Measurements from ENCODE around the gene CD44.

Gene CD44

DNA sequence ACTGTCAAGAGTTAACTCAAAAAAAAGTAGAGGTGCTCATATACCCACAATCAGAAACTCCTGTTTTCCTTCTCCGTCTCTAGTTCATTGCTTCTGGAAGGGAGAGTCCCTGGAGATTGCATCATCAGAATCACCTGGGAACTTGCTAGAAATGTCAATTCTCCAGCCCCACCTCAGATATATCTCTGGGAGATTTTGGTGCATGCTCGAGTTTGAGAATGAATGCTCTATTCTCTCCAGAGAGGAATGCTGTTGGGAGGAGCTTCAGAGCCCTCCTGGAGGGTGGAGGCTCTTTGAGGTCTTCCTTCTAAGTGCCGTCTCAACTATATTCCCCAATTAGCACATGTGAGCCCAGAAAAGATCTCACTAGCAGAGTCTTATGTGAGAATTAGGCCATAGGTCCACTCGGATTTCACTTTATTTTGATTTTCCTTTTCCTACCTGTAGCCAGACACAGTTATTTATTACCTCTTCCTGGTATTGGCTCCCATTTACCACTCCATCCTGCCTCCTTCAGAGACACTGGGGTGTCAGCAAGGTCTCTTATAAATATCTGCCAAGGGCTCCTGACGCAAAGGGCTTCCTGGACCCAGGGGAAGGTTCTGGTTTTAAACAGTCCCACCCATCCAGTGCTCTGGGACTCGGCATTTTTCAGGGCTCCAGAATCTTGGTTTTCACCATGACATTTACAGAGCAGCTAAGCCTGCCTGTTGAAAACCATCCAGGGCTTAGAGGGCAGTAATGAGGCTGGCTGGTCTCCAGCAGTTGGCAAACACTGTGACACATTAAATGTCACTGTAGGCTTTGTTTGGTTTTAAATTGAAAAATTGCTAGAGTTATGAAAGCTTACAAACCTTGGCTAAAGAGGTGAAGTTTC, 136.2 kb downstream of the CD44 start:
- no peak overlapping the region for H3K27ac ChIP-seq (ENCODE audit: low read length)
- ATAC-seq (ENCODE audit: insufficient read depth, low read depth) (no peak), DNase-seq (no peak)
- TF ChIP-seq, protein P1, sequence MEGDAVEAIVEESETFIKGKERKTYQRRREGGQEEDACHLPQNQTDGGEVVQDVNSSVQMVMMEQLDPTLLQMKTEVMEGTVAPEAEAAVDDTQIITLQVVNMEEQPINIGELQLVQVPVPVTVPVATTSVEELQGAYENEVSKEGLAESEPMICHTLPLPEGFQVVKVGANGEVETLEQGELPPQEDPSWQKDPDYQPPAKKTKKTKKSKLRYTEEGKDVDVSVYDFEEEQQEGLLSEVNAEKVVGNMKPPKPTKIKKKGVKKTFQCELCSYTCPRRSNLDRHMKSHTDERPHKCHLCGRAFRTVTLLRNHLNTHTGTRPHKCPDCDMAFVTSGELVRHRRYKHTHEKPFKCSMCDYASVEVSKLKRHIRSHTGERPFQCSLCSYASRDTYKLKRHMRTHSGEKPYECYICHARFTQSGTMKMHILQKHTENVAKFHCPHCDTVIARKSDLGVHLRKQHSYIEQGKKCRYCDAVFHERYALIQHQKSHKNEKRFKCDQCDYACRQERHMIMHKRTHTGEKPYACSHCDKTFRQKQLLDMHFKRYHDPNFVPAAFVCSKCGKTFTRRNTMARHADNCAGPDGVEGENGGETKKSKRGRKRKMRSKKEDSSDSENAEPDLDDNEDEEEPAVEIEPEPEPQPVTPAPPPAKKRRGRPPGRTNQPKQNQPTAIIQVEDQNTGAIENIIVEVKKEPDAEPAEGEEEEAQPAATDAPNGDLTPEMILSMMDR (IDR thresholded peaks at IDR 0.05; ENCODE audit: borderline replicate concordance, extremely low read depth, low read length, poor library complexity, severe bottlenecking) = no peak
- no peak for TF ChIP-seq EZH2 (IDR thresholded peaks at IDR 0.05; ENCODE audit: borderline replicate concordance, low read depth, low read length, severe bottlenecking)
- H3K27me3 ChIP-seq (ENCODE audit: insufficient read depth, low read length, poor library complexity) = no peaks in the 10 kb centered on the region
- H3K4me3 ChIP-seq (ENCODE audit: low read depth in 1 of 2, low read length in 2 of 2) = no peak overlapping the region
- H3K4me1 ChIP-seq (ENCODE audit: insufficient read depth, low read length) = no peaks in the 10 kb centered on the region
- no peaks in the 10 kb centered on the region for H3K36me3 ChIP-seq (ENCODE audit: insufficient read depth, low read length)
- no peaks in the 10 kb centered on the region for H3K9me3 ChIP-seq (ENCODE audit: insufficient read depth, low read length, severe bottlenecking)
- H3K4me2 ChIP-seq (ENCODE audit: insufficient read depth, low read length) = no peak overlapping the region
- H2AFZ ChIP-seq (ENCODE audit: low read depth, low read length) = no peak overlapping the region
- H3K9ac ChIP-seq (ENCODE audit: low read depth, low read length) = no peak overlapping the region
- no peaks in the 10 kb centered on the region for H3K79me2 ChIP-seq (ENCODE audit: insufficient read depth, low read length)
- no peaks in the 10 kb centered on the region for H4K20me1 ChIP-seq (ENCODE audit: insufficient read depth, low read length)

DNA sequence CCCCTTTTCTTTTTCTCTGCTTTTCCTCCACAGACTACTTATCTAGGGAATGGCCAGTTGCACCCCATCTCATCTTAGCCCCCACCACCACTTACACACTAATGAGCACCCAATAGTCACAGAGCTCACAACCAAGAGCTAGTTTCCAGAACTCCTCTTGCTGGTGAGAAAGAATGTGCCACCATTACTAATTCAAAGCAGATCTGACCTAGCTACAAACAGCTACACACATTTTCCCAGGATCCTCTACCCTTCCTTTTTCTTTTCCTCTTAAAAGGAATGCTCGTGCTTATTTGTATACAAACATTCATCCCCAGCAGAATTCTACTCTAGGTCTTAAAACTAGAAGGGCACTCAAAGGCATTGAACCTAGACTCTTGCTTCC, 136.8 kb downstream of the CD44 start:
- Histone ChIP-seq H3K36me3 (ENCODE audit: insufficient read depth, low read length) (no peaks in the 10 kb centered on the region), H3K4me1 (ENCODE audit: insufficient read depth, low read length) (no peaks in the 10 kb centered on the region), H3K27me3 (ENCODE audit: insufficient read depth, low read length, poor library complexity) (no peaks in the 10 kb centered on the region), H2AFZ (ENCODE audit: low read depth, low read length) (no peak overlapping the region), H3K9me3 (ENCODE audit: insufficient read depth, low read length, severe bottlenecking) (no peaks in the 10 kb centered on the region), H3K79me2 (ENCODE audit: insufficient read depth, low read length) (no peaks in the 10 kb centered on the region), H3K4me2 (ENCODE audit: insufficient read depth, low read length) (no peak overlapping the region), H3K9ac (ENCODE audit: low read depth, low read length) (no peak overlapping the region), H4K20me1 (ENCODE audit: insufficient read depth, low read length) (no peaks in the 10 kb centered on the region), H3K27ac (ENCODE audit: low read length) (no peak overlapping the region), H3K4me3 (ENCODE audit: low read depth in 1 of 2, low read length in 2 of 2) (no peak overlapping the region)
- no peak for ATAC-seq (ENCODE audit: insufficient read depth, low read depth)
- TF ChIP-seq EZH2 (IDR thresholded peaks at IDR 0.05; ENCODE audit: borderline replicate concordance, low read depth, low read length, severe bottlenecking) = no peak
- TF ChIP-seq, protein P1 (IDR thresholded peaks at IDR 0.05; ENCODE audit: borderline replicate concordance, extremely low read depth, low read length, poor library complexity, severe bottlenecking) = no peak
- no peak for DNase-seq

DNA sequence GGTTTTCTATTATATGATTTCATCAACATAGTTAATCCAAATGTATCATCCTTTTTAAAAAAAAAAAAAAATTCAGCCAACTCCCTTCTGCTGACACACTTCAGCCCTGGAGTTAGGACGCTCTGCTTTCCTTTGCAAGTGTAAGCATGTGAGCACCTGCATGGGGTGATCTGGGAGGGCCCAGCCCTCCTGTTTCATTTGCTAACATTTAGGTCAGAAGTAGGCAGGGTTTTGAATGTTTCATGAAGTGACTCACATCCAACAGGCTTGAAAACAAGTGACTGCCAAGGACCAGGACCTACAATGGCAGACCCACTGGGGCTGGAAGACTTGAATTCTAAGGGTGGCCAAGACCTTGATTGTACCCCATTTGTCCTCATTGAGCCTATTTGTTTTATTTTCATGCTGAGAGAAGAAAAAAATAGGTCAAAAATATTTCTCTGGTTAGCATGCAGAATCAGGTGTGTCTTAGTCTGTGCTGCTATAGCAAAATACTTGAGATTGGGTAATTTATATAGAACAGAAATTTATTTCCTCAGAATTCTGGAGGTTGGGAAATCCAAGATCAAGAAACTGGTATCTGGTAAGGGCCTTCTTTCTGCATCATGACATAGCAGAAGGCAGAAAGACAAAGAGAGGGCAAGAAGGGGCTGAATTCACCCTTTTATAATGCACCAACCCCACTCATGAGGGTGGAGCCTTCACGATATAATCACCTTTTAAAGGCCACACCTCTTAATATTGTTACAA, 137.6 kb downstream of the CD44 start:
- ATAC-seq (ENCODE audit: insufficient read depth, low read depth) (no peak), DNase-seq (no peak)
- no peaks in the 10 kb centered on the region for H3K9me3 ChIP-seq (ENCODE audit: insufficient read depth, low read length, severe bottlenecking)
- no peaks in the 10 kb centered on the region for H3K79me2 ChIP-seq (ENCODE audit: insufficient read depth, low read length)
- no peak overlapping the region for H3K4me3 ChIP-seq (ENCODE audit: low read depth in 1 of 2, low read length in 2 of 2)
- TF ChIP-seq EZH2 (IDR thresholded peaks at IDR 0.05; ENCODE audit: borderline replicate concordance, low read depth, low read length, severe bottlenecking) = no peak
- TF ChIP-seq, protein P1 (IDR thresholded peaks at IDR 0.05; ENCODE audit: borderline replicate concordance, extremely low read depth, low read length, poor library complexity, severe bottlenecking) = no peak
- H3K4me2 ChIP-seq (ENCODE audit: insufficient read depth, low read length) = no peak overlapping the region
- no peak overlapping the region for H3K9ac ChIP-seq (ENCODE audit: low read depth, low read length)
- no peaks in the 10 kb centered on the region for H3K4me1 ChIP-seq (ENCODE audit: insufficient read depth, low read length)
- no peaks in the 10 kb centered on the region for H4K20me1 ChIP-seq (ENCODE audit: insufficient read depth, low read length)
- no peaks in the 10 kb centered on the region for H3K27me3 ChIP-seq (ENCODE audit: insufficient read depth, low read length, poor library complexity)
- no peak overlapping the region for H3K27ac ChIP-seq (ENCODE audit: low read length)
- no peak overlapping the region for H2AFZ ChIP-seq (ENCODE audit: low read depth, low read length)
- no peaks in the 10 kb centered on the region for H3K36me3 ChIP-seq (ENCODE audit: insufficient read depth, low read length)

Measured in DND-41 (cell line).